RKO (cell line): ENCODE results near the gene FREM2.

ENCODE experiments used
- DNase-seq: peaks from one replicate; pipeline ENCODE4 v3.0.0-alpha.2; 2016; ENCODE audit warnings: low spot score

FREM2 gene

GRCh38 chr13:38686577-38687245, at the start of gene FREM2:
Gene FREM2, plus strand, starts transcription at chr13:38687077. Its CDS starts 268 bp downstream, at chr13:38687345.
- DNase-seq: no peak

- no peak for DNase-seq
Measured at GRCh38 chr13:38637576-38637975, 49.3 kb upstream of the FREM2 start.

DNA sequence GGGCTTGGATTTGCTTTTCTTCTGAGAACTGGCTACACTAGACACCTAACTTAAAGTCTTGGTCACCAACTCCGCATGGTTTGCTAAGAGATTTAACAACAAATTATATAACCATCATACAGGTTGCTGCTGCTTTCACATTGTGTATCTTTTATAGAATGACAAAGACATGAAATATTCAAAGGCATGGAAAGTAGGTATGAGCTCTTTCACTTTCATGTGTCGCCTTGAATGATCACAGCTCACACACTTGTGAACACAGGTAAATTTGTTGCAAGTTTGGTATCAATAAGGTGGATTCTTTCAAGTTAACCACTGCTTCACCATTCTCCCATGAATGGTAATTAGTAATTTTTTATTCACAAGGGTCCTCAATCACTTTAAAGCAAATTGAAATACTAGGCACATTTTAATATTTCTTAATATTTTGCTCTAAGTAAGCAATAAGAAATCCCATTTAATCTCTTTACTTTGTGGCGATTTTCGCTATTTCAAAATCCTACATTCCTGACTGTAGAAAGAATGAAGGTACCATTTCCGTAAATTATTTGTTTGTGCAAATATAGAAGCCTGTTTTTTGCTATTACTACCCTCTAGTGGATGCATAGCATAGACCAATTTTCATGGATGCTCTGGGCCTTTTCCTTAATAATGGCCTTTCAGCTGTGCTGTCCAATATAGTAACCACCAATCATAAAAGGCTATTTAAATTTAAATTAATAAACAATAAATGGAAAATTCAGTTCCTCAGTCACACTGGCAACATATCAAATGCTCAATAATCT, 45.5 kb upstream of the FREM2 start:
- DNase-seq: peak; percentile 18

DNA sequence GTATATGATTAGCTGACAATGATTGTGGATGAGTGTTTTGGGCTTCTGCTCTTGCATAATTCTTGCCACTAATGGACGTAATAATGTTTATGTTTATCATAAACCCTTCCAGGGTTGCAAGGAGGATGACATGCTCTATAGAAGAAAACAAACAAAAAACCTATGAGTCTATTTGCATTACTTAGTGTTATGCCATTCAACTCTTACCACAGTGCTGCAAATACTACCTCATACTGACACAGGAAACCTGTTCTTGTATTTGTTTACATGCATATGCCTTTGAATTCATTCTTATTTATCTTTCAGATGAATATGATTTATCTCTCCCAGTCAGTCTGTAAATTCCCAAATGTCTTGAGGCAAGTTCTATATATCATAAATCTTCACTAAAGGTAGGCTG, 39.6 kb upstream of the FREM2 start:
- no peak for DNase-seq

DNA sequence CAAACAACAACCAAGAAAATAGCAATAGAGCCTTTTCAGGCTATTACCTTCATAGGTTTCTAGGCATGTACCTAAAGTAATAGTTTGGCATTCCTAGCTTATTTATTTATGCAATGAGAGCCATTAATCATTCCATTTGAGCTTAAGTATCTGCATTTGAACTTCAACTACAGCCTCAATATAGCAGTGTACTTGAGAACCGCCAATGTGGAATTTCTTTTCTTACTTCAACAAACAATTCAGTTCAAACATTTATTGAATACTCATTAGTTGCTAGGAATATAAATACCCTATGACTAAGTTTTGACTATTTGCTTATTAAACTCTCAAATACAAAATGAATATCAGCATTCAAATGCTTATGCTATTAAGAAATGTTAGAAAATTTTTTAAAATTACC, 38.0 kb upstream of the FREM2 start:
- DNase-seq: no peak

- DNase-seq: no peak
Measured at GRCh38 chr13:38656699-38657098, 30.2 kb upstream of the FREM2 start.

GRCh38 chr13:38657191-38657590, 29.7 kb upstream of the FREM2 start:
- DNase-seq: peak; percentile 47

- no peak for DNase-seq
Measured at GRCh38 chr13:38658906-38659305, 28.0 kb upstream of the FREM2 start.

GRCh38 chr13:38661010-38661675, 25.7 kb upstream of the FREM2 start:
- no peak for DNase-seq

DNA sequence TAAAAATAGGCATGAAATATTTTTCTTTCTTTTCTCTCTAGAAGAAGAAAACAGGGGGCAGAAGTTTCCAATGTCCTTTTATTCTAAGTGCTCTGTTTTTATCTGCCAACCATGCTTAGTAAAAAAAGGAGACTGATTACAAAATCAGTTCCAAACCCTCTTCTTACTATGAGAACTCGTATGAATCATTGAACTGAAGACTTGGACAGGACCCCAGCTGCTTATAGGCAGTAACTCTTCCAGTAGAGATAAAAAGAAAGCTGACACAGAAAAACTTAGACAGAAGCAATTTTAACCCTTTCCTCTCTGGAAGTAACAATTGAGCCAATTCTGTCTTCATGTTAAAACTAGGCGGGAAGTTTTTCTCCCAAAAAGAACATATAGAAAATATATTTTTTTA, 24.5 kb upstream of the FREM2 start:
- DNase-seq: peak; percentile 12

DNA sequence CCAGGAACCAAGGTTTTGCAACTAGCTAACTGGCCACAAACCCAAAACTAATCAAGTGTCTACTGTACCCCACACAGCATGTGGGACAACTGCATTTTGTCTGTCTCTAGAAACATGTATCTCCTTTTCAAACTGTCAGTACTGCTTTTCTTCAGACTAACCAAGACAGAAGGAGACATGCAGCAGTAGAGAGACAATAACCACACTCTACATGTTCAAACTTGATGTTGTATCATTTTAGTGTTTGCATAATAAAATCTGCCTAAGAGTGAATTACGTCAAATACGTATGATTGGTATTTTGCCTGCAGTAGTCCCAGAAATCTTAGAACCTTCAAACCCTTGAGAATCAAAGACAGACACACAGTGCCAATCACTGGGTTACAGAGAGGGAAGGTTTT, 22.0 kb upstream of the FREM2 start:
- no peak for DNase-seq

DNA sequence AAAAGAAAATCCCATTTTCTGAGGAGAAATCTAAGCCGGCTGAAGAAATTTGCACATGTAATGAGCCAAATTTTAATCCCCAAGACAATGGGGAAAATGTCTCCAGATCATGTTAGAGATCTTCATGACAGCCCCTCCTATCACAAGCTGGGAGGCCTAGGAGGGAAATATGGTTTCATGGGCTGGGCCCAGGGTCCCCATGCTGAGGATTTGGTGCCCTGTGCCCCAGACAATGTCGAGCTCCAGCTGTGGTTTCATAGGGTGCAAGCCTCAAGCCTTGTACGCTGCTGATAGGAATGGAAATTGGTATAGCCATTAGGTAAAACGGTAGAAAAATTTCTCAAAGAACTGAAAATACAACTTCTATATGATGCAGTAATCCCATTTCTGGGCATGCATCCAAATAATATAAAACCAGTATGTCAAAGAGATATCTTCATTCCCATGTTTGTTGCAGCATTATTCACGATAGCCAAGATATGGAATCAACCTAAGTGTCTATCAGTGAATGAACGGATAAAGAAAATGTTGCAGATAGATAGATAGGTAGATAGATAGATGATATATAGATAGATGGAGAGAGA, 19.3 kb upstream of the FREM2 start:
- DNase-seq: no peak

GRCh38 chr13:38669234-38669964, 17.5 kb upstream of the FREM2 start:
- no peak for DNase-seq

DNA sequence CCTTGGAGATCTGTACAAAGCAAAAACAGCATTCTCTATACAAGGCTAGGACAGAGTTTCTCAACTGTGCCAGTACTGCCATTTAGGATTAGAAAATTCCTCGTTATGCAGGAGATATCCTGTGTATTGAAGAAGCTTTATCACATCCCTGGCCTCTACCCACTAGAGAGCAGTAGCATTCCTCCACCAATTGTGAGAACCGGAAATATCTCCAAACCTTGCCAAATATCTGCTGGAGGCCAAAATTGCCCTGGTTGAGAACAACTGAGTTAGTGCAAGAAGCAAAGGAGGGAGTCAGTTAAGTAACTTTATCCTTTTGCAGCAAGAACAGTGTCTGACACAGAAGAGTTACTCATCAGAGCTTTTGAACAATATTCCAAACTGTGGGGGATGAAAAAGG, 16.2 kb upstream of the FREM2 start:
- no peak for DNase-seq

GRCh38 chr13:38671980-38672379, 14.9 kb upstream of the FREM2 start:
- no peak for DNase-seq

- DNase-seq: peak; percentile 16
Measured at GRCh38 chr13:38674208-38674607, 12.7 kb upstream of the FREM2 start.

- no peak for DNase-seq
Measured at GRCh38 chr13:38680912-38681311, 6.0 kb upstream of the FREM2 start.

GRCh38 chr13:38684714-38685113, 2.2 kb upstream of the FREM2 start:
- DNase-seq: no peak

- no peak for DNase-seq
Measured at GRCh38 chr13:38685431-38685830, 1.4 kb upstream of the FREM2 start.

DNA sequence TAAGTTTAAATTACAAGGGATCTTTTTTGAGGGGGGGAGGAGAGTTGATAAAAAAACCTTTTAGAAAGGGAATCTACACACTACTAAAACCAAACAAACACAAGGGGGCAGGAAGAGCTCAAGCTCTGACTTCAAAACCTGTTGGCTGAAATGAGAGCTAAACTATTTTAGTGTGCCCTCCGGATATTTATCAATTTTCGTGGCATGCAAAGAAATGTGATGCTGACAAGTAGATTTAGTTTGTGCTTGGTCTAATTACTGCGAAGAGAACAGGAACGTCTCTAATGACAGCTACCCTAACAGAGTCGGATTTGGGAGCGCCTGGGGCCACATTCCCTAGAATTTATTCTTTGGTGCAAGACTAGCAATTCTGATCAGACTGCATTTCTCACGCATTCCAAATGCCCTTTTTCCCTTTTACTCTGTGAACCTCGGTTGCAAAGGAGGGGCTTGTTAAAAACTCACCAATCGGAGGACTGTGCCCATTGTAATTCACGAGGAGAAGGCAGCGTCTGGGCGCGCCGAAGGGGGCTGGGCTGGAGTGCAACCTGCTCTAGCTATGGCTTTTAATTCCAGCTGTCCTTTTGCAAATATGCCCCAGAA, 802 bp upstream of the FREM2 start:
- no peak for DNase-seq
